Progenitor cell of endocrine pancreas (in vitro differentiated cells): Measurements from ENCODE around the gene CACNA2D2. TPM values are rescaled to one million over a fixed set of nuclear protein-coding genes. Genes with fewer than 3 reads are reported as not detected.

Experiments
- DNase-seq: peaks from one replicate; pipeline ENCODE4 v3.0.0; 2021; ENCODE audit warnings: low spot score; ENCODE audit not compliant: unreplicated experiment
- H3K27ac Mint-ChIP-seq: 2 replicates; pipeline ENCODE4 v1.8.0; 2021; ENCODE audit warnings: mild to moderate bottlenecking, moderate library complexity, mixed read lengths
- H3K27me3 Mint-ChIP-seq: 2 replicates; pipeline ENCODE4 v1.8.0; 2021; ENCODE audit warnings: mixed read lengths
- H3K36me3 Mint-ChIP-seq: 2 replicates; pipeline ENCODE4 v1.8.0; 2022; ENCODE audit warnings: mixed read lengths; ENCODE audit not compliant: insufficient read depth
- H3K4me1 Mint-ChIP-seq: 2 replicates; pipeline ENCODE4 v1.8.0; 2021; ENCODE audit warnings: low read depth, mixed read lengths
- H3K4me3 Mint-ChIP-seq: 2 replicates; pipeline ENCODE4 v1.8.0; 2021; ENCODE audit warnings: low read depth, mild to moderate bottlenecking, moderate library complexity, mixed read lengths
- H3K9me3 Mint-ChIP-seq: 2 replicates; pipeline ENCODE4 v1.8.0; 2021; ENCODE audit warnings: low read depth, mixed read lengths
- total RNA-seq: library from RNA; stranded (reverse); gene quantifications from 2 replicates; pipeline ENCODE4 v1.2.1, GENCODE V29; 2021
- TF ChIP-seq, protein P1 (sequence below): fragments of 200-600 bp; sonication (generic); IDR thresholded peaks from one replicate; pipeline ENCODE4 v1.5.0; 2021; ENCODE audit warnings: antibody characterized with exemption, mild to moderate bottlenecking; ENCODE audit not compliant: unreplicated experiment

Gene CACNA2D2
- total RNA-seq, 1 donor from 2014 or later: 6.9 TPM

- H3K4me1 Mint-ChIP-seq: peaks cover 12% of the 10 kb centered on the region
- peaks cover 65% of the 10 kb centered on the region for H3K27me3 Mint-ChIP-seq
- TF ChIP-seq, protein P1, sequence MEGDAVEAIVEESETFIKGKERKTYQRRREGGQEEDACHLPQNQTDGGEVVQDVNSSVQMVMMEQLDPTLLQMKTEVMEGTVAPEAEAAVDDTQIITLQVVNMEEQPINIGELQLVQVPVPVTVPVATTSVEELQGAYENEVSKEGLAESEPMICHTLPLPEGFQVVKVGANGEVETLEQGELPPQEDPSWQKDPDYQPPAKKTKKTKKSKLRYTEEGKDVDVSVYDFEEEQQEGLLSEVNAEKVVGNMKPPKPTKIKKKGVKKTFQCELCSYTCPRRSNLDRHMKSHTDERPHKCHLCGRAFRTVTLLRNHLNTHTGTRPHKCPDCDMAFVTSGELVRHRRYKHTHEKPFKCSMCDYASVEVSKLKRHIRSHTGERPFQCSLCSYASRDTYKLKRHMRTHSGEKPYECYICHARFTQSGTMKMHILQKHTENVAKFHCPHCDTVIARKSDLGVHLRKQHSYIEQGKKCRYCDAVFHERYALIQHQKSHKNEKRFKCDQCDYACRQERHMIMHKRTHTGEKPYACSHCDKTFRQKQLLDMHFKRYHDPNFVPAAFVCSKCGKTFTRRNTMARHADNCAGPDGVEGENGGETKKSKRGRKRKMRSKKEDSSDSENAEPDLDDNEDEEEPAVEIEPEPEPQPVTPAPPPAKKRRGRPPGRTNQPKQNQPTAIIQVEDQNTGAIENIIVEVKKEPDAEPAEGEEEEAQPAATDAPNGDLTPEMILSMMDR: peak; percentile 13
- no peak overlapping the region for H3K27ac Mint-ChIP-seq
- no peaks in the 10 kb centered on the region for H3K36me3 Mint-ChIP-seq
- no peaks in the 10 kb centered on the region for H3K9me3 Mint-ChIP-seq
- H3K4me3 Mint-ChIP-seq: no peak overlapping the region
- no peak for DNase-seq
Measured at GRCh38 chr3:50532062-50532705, 28.8 kb upstream of the CACNA2D2 start.

DNA sequence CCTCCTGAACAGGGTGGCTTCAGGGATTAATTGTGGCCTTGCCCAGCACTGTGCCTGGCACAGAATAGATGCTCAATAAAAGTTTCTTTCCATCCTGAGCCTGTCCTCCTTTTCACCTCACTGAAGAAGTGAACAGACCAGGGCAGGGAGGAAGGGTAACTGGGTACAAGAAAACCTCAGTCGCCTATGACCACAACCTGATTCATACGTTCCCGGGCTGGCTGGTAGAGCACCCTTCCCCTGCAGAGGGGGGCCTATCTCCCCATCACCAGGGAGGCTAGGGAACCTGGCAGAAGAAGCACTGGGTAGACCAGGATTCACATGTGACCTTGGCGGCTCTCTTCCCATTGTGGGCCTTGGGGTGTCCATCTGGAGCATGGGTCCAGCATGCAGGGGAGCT is 27.8 kb upstream of the CACNA2D2 start:
- TF ChIP-seq, protein P1: no peak
- no peak overlapping the region for H3K27ac Mint-ChIP-seq
- H3K9me3 Mint-ChIP-seq: no peaks in the 10 kb centered on the region
- peaks cover 56% of the 10 kb centered on the region for H3K27me3 Mint-ChIP-seq
- peaks cover 12% of the 10 kb centered on the region for H3K4me1 Mint-ChIP-seq
- DNase-seq: no peak
- no peak overlapping the region for H3K4me3 Mint-ChIP-seq
- no peaks in the 10 kb centered on the region for H3K36me3 Mint-ChIP-seq

DNA sequence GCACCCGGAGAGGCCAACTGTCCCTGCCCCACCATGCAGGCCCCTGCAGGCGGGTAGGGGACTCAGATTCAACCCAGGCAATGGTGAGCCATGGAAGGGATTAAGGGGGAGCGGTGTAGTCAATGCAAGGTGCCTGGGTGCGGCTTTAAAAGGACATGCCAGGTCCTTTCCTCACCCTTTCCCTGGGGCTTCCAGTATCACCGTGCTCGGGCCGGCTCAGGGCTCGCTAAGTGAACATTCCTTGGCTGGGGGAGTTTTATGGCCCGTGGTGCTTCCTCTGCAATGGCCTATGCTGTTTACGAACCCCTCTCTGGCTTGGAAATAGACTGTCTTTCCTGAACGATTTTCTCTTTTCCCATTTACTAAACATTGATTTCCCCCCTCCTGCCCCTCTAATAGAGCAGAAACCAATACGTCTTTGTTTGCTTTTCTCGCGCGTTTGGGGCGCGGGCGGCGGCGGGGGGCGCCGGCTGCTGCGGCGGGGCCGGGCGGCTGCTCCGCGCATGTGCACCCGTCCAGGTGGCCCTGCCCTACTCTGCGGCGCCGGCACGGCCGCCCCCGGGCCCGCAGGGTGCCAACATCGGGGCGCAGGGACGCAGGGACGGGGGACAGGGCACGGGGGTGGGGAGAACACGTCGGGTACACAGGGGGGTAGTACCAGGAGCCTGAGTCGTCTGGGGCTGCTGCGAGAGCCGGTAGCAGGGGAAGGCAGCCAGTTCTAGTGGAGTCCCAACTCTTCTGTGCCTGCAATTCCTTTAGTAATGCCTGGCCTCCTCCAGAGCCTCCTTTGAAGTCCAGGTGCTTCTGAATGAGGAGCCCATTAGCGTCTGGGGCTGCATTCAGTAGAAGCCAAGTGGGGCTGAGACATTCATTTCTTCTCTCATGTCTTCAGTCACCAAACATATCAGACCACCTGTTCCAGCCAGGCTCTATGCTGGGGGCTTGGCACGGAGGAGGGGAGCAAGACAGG is 26.9 kb upstream of the CACNA2D2 start:
- Mint-ChIP-seq H3K4me3 (peak overlapping the region; percentile 58), H3K27me3 (peaks cover 46% of the 10 kb centered on the region), H3K36me3 (no peaks in the 10 kb centered on the region), H3K27ac (no peak overlapping the region), H3K9me3 (no peaks in the 10 kb centered on the region), H3K4me1 (peaks cover 12% of the 10 kb centered on the region)
- no peak for DNase-seq
- TF ChIP-seq, protein P1: no peak

DNA sequence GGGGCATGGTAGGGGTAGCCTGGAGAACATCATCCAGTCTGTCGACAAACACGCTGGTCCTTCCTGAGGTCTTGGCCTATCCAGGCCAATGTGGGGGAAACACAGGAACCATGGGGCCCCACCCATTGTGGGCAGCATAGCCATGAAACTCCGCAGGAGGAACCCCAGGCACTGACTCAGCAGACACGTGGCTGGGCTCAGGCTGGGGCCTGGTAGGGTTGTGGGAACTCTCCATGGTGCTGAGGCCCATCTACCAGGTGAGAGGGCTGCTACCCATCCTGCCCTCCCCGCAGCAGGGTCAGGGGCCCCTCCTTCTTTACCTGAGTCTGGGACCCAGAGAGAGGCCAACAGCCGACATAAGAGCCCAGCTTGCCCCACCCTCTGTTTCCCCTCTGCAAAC is 22.6 kb upstream of the CACNA2D2 start:
- DNase-seq: peak; percentile 67
- Mint-ChIP-seq H3K4me3 (no peak overlapping the region), H3K4me1 (peaks cover 9% of the 10 kb centered on the region), H3K27ac (peak overlapping the region; percentile 71), H3K9me3 (no peaks in the 10 kb centered on the region), H3K36me3 (no peaks in the 10 kb centered on the region), H3K27me3 (peaks cover 28% of the 10 kb centered on the region)
- TF ChIP-seq, protein P1: no peak

GRCh38 chr3:50525191-50525910 is 21.9 kb upstream of the CACNA2D2 start:
- Mint-ChIP-seq H3K27me3 (peaks cover 34% of the 10 kb centered on the region), H3K4me3 (no peak overlapping the region), H3K4me1 (peaks cover 9% of the 10 kb centered on the region), H3K9me3 (no peaks in the 10 kb centered on the region), H3K27ac (peak overlapping the region; percentile 71), H3K36me3 (no peaks in the 10 kb centered on the region)
- DNase-seq: no peak
- TF ChIP-seq, protein P1: no peak
